SK-N-SH (cell line): ENCODE data around the gene KLHL30. TPM values are rescaled to one million over a fixed set of nuclear protein-coding genes. Genes with fewer than 3 reads are reported as not detected.
A peak's percentile ranks its signal among the peaks of the same experiment; 100 is the strongest.

Experiments used
- CTCF ChIA-PET: fragments of 300-600, 350-600 bp; formaldehyde crosslinking; extraction: SDS; loops from one replicate; lab custom pipeline; 2021; lab: Yijun Ruan, JAX
- POLR2A ChIA-PET: fragments of 350-600 bp; sonication (Branson Sonifier 250); formaldehyde crosslinking; extraction: SDS; loops from one replicate; lab custom pipeline; 2020; ENCODE audit warnings: antibody characterized with exemption, inconsistent platforms; lab: Yijun Ruan, JAX
- DNase-seq: peaks from one replicate; pipeline ENCODE4 v3.0.0; 2012
- H2AFZ ChIP-seq: fragments of 200-600 bp; sonication (generic); 2 replicates; pipeline ENCODE4 v1.8.1; 2016; ENCODE audit warnings: antibody characterized with exemption, mild to moderate bottlenecking, low read depth
- H3F3A ChIP-seq: fragments of 200-600 bp; sonication (generic); replicated peaks from 2 replicates; pipeline ENCODE3; 2016; ENCODE audit warnings: antibody characterized with exemption, mild to moderate bottlenecking; ENCODE audit not compliant: insufficient read depth
- H3K27ac ChIP-seq, 2 experiments: fragments of 200-500 bp in 1 of 2; fragments of 200-600 bp in 1 of 2; sonication (Bioruptor generic) in 1 of 2; sonication (generic), shearing (Covaris generic) in 1 of 2; 2 replicates each; pipeline versions ENCODE4 v1.5.1 to v1.6.1; 2014 to 2016; ENCODE audit warnings: low read depth in 2 of 2, inconsistent platforms in 1 of 2, low read length in 1 of 2, mild to moderate bottlenecking in 1 of 2, mixed read lengths in 1 of 2
- H3K27me3 ChIP-seq: fragments of 200-600 bp; sonication (generic), shearing (Covaris generic); 2 replicates; pipeline ENCODE4 v1.6.1; 2016; ENCODE audit warnings: mixed run types; ENCODE audit not compliant: insufficient read depth
- H3K36me3 ChIP-seq, 2 experiments: fragments of 200-500 bp in 1 of 2; fragments of 200-600 bp in 1 of 2; sonication (Bioruptor generic) in 1 of 2; sonication (generic) in 1 of 2; replicated peaks in 1 of 2; 2 replicates each; pipeline versions ENCODE3 to v1.5.1; 2014 to 2016; ENCODE audit warnings: low read length in 1 of 2, mild to moderate bottlenecking in 1 of 2; ENCODE audit not compliant: insufficient read depth in 2 of 2, control insufficient read depth in 1 of 2
- H3K4me1 ChIP-seq, 2 experiments: fragments of 200-500 bp in 1 of 2; fragments of 200-600 bp in 1 of 2; sonication (Bioruptor generic) in 1 of 2; sonication (generic), shearing (Covaris generic) in 1 of 2; 2 replicates each; pipeline versions ENCODE4 v1.5.1 to v1.6.1; 2014 to 2016; ENCODE audit warnings: low read depth in 1 of 2, low read length in 1 of 2, mixed run types in 1 of 2; ENCODE audit not compliant: insufficient read depth in 2 of 2, control insufficient read depth in 1 of 2
- H3K4me2 ChIP-seq: fragments of 200-600 bp; sonication (generic), shearing (Covaris generic); 2 replicates; pipeline ENCODE4 v1.6.1; 2017; ENCODE audit warnings: mixed run types
- H3K4me3 ChIP-seq, 2 experiments: fragments of 200-500 bp in 1 of 2; fragments of 200-600 bp in 1 of 2; sonication (Bioruptor generic) in 1 of 2; sonication (generic), shearing (Covaris generic) in 1 of 2; 2 replicates each; pipeline versions ENCODE4 v1.5.1 to v1.8.1; 2014 to 2016; ENCODE audit warnings: low read depth in 2 of 2, inconsistent platforms in 1 of 2, low read length in 1 of 2, mild to moderate bottlenecking in 1 of 2, mixed read lengths in 1 of 2, moderate library complexity in 1 of 2
- H3K79me2 ChIP-seq: fragments of 200-600 bp; sonication (generic); 2 replicates; pipeline ENCODE4 v1.8.1; 2017; ENCODE audit warnings: mild to moderate bottlenecking; ENCODE audit not compliant: insufficient read depth
- H3K9ac ChIP-seq: fragments of 200-600 bp; sonication (generic); 2 replicates; pipeline ENCODE4 v1.6.1; 2017; ENCODE audit warnings: mixed run types
- H3K9me2 ChIP-seq: fragments of 200-600 bp; sonication (generic); 2 replicates; pipeline ENCODE4 v1.6.1; 2017; ENCODE audit warnings: mixed run types
- H3K9me3 ChIP-seq: fragments of 200-600 bp; sonication (generic); 2 replicates; pipeline ENCODE4 v1.6.1; 2017; ENCODE audit warnings: mixed run types, mild to moderate bottlenecking, moderate library complexity
- H4K20me1 ChIP-seq: fragments of 200-600 bp; sonication (generic); 2 replicates; pipeline ENCODE4 v1.6.1; 2017; ENCODE audit warnings: mild to moderate bottlenecking, mixed run types; ENCODE audit not compliant: insufficient read depth
- EZH2phosphoT487 ChIP-seq: fragments of 200-600 bp; sonication (generic); IDR thresholded peaks from 2 replicates; pipeline ENCODE4 v1.6.1; 2017; ENCODE audit warnings: low read depth, mixed run types, mild to moderate bottlenecking, antibody characterized with exemption, moderate library complexity, borderline replicate concordance
- MAX ChIP-seq: IDR thresholded peaks from 2 replicates; pipeline ENCODE4 v1.4.0; 2012; ENCODE audit warnings: low read depth
- PBX3 ChIP-seq: IDR thresholded peaks from 2 replicates; pipeline ENCODE4; 2012
- RXRA ChIP-seq: IDR thresholded peaks from 2 replicates; pipeline ENCODE4 v1.4.0; 2012; ENCODE audit warnings: low read depth, mild to moderate bottlenecking, borderline replicate concordance
- SMC3 ChIP-seq: IDR thresholded peaks from 2 replicates; pipeline ENCODE4 v1.6.1; 2012; ENCODE audit warnings: low read depth, low read length, improper control_type of control experiment
- TAF1 ChIP-seq: IDR thresholded peaks from 2 replicates; pipeline ENCODE4 v1.6.1; 2012; ENCODE audit warnings: low read depth, mild to moderate bottlenecking, low read length, moderate library complexity, borderline replicate concordance
- TEAD4 ChIP-seq: IDR thresholded peaks from 2 replicates; pipeline ENCODE4 v1.4.0; 2012; ENCODE audit warnings: mild to moderate bottlenecking, borderline replicate concordance; ENCODE audit not compliant: insufficient read depth
- YY1 ChIP-seq: IDR thresholded peaks from 2 replicates; pipeline ENCODE4 v1.4.0; 2012; ENCODE audit warnings: low read depth, mild to moderate bottlenecking
- WGBS: methylation state at CpG from one replicate; pipeline ENCODE4 v1.1.6; 2017; ENCODE audit warnings: low lambda C conversion rate; 5-methylcytosine and 5-hydroxymethylcytosine counted together
- polyA plus RNA-seq, 3 experiments: library from polyadenylated mRNA; depleted of rRNA; stranded (reverse); fragments of >200 nt; gene quantifications; 2 replicates each; pipeline ENCODE4 v1.2.3, GENCODE V29; 2012

Gene KLHL30
- polyA plus RNA-seq, 1 of the 3 experiments (the other 2 are of a cell fraction), result not detected

GRCh38 chr2:238103465-238104225 lies 34.8 kb upstream of the KLHL30 start:
- TF ChIP-seq RXRA, result no peak
- TF ChIP-seq MAX, result no peak
- no peak for TF ChIP-seq EZH2phosphoT487
- TF ChIP-seq TAF1, result no peak
- H3K4me1 ChIP-seq, result peaks cover 2 to 11% of the 10 kb centered on the region in 2 experiments; a peak in 2 of 4 replicates
- no peak for DNase-seq
- H3K79me2 ChIP-seq, result no peaks in the 10 kb centered on the region
- no peak overlapping the region for H2AFZ ChIP-seq
- H3F3A ChIP-seq, result no peaks in the 10 kb centered on the region
- H4K20me1 ChIP-seq, result no peaks in the 10 kb centered on the region
- H3K9me2 ChIP-seq, result no peaks in the 10 kb centered on the region
- no peaks in the 10 kb centered on the region for H3K9me3 ChIP-seq
- no peak overlapping the region for H3K4me2 ChIP-seq
- H3K36me3 ChIP-seq, result no peaks in the 10 kb centered on the region
- ChIA-PET CTCF (no interaction called here), POLR2A (interaction anchor here (0.6 kb wide), 1 partner anchor 14 kb away, joined by 3 read pairs; no protein-coding TSS in a partner anchor)
- no peak overlapping the region for H3K9ac ChIP-seq
- no peak overlapping the region for H3K27ac ChIP-seq
- WGBS, result 86% methylated on average over 10 of the region's 18 CpGs
- no peak overlapping the region for H3K4me3 ChIP-seq
- H3K27me3 ChIP-seq, result no peaks in the 10 kb centered on the region

- Histone ChIP-seq H3K4me1 (peaks cover 0 to 16% of the 10 kb centered on the region in 2 experiments; a peak in 1 of 4 replicates), H3K4me2 (no peak overlapping the region), H4K20me1 (no peaks in the 10 kb centered on the region), H2AFZ (no peak overlapping the region), H3K27me3 (no peaks in the 10 kb centered on the region), H3K4me3 (no peak overlapping the region), H3K9ac (no peak overlapping the region), H3K9me3 (no peaks in the 10 kb centered on the region), H3K9me2 (no peaks in the 10 kb centered on the region), H3K79me2 (no peaks in the 10 kb centered on the region), H3F3A (no peaks in the 10 kb centered on the region), H3K27ac (no peak overlapping the region), H3K36me3 (no peaks in the 10 kb centered on the region)
- WGBS, result 57% methylated on average over 4 of the region's 14 CpGs
- ChIA-PET CTCF (no interaction called here), POLR2A (interaction anchor here (0.6 kb wide), 1 partner anchor 15 kb away, joined by 3 read pairs; no protein-coding TSS in a partner anchor)
- DNase-seq, result peak; percentile 21
- TF ChIP-seq SMC3 (no peak), TEAD4 (no peak), TAF1 (no peak), PBX3 (no peak), RXRA (no peak), YY1 (no peak)
Measured at GRCh38 chr2:238104226-238104690, 34.2 kb upstream of the KLHL30 start.
